HG02840 (cell line): ENCODE measurements around the gene SPECC1L.

ENCODE experiments used
- ATAC-seq: cut with Tn5 transposase; IDR thresholded peaks from one replicate; pipeline ENCODE4 v1.9.1; 2021; ENCODE audit warnings: mild to moderate bottlenecking, moderate library complexity, moderate number of reproducible peaks; ENCODE audit not compliant: unreplicated experiment, low FRiP score

The SPECC1L gene

DNA sequence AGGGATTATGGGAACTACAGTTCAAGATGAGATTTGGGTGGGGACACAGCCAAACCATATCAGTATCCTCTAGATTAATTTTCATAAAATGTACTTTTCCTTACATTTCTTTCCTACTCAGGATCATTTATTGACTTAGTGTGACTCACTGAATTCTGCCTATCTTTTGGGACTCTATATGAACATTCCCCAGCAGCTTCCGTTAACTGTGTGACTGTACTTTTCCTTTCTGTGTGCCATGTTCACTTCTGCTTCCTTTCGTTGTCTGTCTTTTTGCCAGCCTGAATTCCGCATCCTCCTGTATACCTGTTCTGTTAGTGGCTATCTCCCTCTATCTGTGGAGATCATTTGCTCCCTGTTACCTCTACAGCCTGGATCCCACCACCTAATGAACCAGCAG, 48.8 kb downstream of the SPECC1L start:
- ATAC-seq, result no peak

DNA sequence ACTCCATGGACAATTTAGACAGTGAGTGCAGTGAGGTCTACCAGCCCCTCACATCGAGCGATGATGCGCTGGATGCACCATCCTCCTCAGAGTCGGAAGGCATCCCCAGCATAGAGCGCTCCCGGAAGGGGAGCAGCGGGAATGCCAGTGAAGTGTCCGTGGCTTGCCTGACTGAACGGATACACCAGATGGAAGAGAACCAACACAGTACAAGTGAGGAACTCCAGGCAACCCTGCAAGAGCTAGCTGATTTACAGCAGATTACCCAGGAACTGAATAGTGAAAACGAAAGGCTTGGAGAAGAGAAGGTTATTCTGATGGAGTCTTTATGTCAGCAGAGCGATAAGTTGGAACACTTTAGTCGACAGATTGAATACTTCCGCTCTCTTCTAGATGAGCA, 51.4 kb downstream of the SPECC1L start:
- ATAC-seq, result no peak

DNA sequence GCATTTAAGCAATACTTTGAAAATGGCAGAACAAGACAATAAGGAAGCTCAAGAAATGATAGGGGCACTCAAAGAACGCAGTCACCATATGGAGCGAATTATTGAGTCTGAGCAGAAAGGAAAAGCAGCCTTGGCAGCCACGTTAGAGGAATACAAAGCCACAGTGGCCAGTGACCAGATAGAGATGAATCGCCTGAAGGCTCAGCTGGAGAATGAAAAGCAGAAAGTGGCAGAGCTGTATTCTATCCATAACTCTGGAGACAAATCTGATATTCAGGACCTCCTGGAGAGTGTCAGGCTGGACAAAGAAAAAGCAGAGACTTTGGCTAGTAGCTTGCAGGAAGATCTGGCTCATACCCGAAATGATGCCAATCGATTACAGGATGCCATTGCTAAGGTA, 51.9 kb downstream of the SPECC1L start:
- no peak for ATAC-seq

DNA sequence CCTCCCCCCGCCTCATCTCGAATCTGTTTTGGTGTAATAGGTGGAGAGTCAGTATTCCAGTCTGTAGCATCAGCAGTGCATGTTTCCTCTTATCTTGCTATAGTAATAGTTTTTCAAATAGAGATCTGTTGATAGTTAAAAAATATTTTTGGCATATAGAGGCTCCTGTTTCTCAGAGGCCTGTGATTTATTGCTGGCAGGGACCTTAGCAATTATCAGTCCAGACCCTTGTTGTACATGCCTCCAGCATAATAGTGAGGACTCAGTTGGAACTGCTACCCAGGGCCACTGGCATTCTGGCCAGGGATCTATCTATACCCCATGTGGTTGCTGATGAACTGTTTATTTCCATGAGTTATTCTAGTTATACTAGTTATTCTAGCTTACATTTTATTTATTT, 52.6 kb downstream of the SPECC1L start:
- no peak for ATAC-seq

DNA sequence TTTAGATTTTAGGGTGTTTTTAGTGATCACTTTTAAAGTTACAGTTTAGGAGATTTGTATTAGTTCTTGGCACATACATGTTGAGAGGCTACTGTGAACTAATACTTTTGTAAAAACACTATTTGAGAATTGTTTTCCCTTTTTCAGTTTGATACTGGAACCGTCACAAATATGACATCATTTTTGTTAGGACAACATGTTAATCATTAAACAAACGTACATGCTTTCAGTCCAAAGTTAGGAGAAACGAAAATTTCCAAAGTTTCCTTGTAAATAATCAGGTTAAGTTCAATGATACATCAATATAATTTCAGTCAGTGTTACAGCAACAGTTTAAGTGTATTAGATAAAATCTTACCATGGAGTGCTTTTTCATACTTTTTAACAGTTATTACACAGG, 53.1 kb downstream of the SPECC1L start:
- ATAC-seq, result no peak

DNA sequence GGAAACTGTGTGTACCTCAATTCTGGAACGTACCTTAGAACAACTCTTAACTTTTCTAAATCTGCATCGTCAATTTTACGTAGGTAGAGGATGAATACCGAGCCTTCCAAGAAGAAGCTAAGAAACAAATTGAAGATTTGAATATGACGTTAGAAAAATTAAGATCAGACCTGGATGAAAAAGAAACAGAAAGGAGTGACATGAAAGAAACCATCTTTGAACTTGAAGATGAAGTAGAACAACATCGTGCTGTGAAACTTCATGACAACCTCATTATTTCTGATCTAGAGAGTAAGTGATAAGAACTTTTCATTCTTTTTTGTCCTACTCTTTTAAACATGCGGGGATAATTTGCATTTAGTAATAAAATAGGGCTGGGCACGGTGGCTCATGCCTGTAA, 53.5 kb downstream of the SPECC1L start:
- ATAC-seq, result no peak

DNA sequence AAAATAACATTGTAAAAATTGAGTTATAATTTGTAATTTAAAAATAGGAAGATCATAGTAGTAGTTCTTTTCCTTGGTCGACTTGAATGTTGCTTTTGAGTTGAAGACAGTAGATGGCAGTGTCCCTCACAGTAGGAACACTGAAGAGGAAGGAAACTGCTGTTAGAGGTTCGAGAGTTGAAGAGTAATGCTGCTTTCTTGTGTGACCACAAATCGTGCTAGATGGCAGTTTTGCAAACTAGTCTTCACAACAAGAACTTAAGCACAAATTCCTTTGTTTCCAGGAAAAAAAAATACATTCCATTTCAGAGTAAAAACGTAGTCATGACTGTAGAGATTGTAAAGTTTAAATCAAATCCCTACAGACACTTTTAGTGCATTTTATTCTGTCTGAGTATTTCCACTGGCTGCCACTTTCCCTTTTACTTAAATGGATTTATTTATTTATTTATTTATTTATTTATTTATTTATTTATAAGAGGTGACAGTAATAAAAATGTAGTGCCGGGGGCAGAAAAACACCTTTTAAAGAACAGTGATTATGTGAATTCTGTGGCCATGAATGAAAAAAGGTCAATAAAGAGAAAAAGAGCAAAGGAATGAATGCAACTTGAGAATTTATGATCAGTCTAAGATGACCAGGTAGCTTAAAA, 54.6 kb downstream of the SPECC1L start:
- ATAC-seq, result no peak

DNA sequence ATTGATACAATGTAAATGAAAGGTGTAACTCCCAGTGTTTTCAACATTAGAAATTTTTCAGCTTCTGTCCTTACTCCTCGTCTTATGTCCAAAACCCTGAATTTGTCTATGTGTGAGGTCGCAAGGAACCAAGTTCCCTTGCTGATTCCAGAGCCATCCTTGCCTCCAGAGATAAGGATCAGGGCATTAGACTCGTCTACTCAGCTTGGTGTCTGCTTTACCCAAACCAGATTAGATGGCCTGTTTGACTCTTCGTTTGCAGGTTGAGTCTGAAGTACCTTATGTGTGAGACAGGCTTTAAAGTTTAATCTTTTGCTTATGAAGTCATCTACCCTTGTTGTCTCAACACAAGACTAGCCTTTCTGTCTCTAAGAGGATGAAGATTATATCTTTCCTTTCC, 55.6 kb downstream of the SPECC1L start:
- no peak for ATAC-seq

DNA sequence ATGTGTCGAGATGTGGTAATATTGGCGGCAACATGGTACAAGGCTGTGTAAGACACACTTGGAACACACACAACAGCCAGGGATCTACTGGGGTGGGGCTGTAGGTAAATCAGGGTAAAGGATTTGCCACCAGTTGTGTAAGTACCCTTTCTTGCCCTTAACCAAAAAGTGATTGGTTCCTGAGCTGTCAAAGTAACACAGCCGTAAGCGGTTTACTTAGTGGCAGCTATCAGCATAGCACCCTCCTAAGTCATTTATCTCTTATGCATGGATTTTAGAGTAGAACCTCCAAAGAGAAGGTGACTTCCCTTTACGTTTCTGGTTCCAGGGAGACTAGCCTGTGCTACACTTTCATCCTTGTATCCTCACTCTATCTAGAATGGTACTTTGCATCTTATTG, 57.2 kb downstream of the SPECC1L start:
- ATAC-seq, result no peak

DNA sequence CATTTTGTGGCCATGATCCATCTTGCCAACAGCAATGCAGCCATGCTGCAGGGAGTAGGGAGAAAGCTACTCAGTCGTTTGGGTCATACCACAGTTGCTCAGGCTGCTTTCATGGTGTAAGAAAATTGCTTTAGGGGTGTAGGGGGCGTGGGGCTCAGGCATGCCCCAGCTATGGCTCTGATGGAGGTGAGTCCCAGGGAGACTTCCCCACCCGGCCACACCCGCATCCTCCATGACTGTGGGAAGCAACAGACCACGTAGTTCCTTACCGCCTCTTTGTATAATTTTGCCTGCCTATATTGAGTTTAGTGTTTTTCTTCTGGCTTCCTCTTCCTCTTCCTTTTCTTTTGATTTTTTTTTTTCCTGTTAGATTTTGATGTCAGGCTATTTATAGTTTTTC, 58.8 kb downstream of the SPECC1L start:
- no peak for ATAC-seq

DNA sequence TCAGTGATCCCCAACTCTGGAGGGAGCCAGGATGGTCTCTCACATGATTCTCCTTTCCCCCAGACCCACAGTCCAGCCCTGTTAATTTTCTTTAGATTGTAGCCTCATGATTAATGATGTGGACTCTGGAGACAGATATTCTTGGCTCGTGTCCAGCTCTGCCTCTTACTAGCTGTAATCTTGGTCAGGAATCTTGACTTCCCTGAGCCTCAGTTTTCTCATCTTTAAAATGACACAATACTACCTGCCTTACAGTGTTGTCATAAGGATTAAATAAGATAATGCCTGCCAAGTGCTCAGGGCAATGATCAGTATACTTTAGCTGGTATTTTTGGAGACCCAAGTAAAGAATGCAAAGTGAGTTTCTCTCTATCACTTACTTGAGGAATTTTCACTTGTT, 60.0 kb downstream of the SPECC1L start:
- ATAC-seq, result no peak

DNA sequence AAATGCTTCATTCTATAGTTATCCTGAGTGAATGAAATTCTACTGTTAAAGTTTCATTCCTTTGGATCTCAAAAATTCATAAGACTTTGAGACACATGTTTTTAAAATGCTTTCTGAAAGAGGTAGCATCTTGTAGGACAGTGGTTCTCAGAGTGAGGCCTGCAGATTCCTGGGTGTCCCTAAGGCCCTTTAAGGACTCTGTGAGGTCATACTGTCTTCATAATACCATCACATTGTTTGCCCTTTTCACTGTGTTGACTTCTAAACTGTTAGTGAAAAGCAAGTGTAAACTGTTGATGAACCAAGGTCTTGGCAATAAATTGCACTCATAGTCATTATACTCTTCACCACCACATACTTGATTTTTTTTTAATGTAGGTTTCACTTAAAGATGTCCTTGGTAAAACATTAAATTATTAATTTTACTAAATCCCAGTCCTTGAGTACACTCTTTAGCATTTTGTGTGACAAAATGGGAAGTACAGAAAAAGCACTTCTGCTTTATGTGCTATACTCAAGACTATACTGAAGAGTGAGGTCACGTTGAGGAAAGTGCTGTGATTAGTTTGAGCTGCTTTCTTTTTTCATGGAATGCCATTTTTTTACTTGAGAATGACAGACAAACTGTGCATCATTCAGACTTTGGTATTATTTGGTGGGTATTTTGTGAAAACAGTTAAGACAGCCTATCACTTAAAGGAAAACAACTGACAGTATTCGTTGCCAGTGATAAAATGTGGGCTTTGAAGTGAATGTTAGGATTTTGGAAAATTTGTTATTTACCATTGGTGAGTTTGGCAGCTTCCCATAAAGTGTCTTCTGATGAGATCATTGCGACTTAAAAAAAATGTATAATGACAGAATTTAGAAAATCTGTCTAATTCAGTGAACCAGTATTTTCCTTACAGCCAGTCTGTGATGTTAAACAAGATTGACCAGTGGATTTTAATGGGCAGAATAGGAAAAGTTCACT, 61.1 kb downstream of the SPECC1L start:
- ATAC-seq, result no peak

DNA sequence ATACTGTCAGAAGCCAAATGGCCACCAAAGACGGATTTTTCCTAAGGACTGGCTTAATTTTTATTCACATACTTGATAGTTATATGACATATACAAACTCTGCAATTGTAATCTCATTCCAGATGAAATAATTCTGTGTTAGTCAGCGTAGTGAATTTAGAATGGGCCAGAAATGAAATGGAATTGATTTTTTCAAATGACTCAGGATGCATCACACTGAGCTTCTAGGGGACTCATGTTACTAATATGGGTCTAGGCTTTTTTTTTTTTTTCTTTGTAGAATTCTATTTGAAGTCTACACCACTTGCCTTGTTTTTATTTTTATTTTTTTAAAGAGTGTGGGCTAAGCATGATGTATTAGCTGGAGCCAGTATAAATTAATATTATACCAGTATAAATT, 62.7 kb downstream of the SPECC1L start:
- ATAC-seq, result no peak

DNA sequence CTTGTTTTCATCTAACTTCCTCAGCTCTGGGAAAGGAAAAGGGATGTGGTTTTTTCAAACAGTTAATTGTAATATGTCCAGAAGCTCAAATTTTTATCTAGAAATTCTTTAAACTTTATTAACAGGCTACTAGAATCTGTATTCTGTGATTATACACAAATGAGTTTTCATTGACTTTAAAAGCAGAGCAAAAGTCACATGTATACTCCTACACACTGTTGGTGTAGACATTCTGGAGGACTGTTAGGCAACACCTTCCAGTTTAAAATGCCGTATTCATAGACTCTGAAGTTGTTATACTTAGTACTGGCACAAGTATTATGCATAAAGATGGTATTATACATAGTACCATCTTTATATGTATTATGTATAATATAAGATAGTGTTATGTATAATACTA, 64.9 kb downstream of the SPECC1L start:
- no peak for ATAC-seq

DNA sequence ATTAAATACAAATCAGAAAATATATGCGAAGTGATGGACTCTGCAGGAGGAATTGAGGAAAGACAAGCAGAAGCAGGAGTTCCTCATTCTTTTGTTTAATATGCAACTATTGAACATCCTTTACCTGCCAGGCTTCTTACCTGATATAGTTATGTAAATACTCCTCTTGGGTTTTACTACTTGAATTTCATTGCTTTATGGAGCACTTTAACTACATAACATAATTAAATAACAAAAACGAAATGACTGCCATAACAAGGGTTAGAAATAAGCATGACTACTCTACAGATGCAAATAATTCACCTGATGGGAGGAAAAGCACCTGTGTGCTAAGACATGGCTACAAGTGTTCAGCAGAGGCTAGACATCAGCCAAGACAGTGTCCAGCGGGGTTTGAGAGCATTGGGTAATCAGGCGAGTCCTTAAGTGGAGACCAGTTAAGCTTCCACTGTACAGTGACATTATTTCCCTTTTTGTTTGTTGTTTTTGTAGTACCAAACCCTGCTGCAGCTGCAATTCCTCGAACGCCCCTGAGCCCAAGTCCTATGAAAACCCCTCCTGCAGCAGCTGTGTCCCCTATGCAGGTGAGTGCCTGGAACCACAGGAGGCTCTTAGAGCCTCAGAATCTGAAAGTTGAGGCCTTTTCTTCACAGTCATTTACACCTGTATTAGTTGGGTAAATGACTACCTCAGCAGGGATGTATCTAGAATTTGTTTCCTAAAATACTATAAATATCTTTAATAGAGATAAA, 67.4 kb downstream of the SPECC1L start:
- no peak for ATAC-seq

DNA sequence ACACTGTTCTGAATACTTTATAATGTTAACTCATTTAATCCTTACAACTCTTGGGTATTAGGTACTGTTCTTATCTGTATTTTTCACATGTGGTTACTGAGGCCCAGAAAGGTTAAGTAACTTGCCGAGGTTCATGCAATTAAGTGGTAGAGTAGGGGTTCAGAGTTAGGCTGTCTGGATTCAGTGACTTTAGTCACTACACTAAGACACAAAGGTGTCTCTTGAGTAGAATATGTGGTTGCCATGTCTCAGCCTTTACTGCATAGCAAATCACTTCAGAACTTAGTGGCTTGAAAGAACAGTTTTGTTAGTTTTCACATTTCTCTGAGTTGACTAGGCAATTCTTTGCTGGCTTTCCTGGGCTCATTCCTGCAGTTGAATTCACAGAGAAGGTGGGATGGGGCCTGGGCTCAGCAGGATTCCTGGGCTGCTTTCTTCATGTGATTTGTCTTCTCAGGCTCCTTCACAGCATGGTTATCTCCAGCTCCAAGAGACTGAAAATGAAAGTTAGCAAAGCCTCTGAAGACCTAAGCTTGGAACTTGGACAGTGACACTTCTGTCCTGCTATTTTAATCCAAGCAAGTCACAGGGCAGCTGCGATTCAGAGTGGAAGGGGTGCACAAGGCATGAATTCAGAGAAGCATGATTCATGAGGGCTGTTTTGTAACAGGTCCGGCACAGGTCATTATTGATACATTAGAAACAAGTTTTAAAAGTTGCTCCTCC, 68.3 kb downstream of the SPECC1L start:
- no peak for ATAC-seq

DNA sequence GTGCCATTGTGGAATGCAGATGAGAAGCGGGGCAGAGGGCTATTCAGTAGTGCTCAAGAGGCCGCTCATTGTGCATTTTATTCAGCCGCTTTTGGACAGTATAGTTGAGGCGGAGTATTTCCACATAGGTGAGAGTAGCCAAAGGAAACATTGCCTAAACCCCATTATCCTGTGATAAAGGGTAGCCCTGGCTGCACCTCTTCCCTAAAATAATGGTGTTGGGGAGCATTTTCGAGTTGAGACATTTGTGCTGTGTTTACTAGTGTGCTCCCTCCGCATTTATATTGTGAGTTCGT, 68.8 kb downstream of the SPECC1L start:
- no peak for ATAC-seq

DNA sequence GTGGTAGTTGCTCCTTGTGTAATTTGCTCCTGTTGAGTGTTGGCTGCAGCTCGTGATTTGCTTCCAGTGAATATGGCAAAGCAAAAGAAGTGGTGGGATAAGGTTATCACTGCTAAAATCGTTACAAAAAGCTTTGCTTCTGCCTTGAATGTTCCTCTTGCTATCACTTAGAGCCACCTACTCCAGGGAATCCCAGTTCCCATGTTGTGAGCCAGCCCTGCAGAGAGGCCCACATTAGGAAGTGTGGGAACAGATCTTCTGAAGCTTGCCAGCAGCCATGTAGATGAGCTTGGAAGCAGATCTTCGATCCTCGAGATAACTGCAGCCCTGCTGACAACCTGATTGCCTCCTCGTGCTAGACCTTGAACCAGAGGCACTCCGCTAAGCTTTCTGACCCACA, 71.0 kb downstream of the SPECC1L start:
- ATAC-seq, result no peak

DNA sequence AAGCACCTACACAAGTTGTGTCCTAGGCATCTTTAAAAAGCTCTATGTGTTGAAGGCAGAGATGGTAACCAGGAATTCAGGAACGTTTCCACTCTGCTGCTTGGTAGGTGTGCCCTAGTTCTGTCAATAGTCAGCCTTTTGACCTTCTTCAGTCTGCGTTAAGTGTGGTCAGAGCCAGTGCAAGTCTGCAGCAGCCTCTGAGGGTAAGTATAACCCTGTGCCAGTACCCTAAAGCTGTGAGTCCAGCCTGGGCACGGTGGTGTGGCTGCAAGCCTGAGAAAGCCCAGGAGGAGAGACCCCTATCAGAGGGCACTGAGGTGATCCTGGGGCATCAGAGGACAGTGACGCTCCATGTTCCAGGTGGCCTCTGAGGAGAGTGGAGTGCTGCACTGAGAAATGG, 80.0 kb downstream of the SPECC1L start:
- ATAC-seq, result no peak

DNA sequence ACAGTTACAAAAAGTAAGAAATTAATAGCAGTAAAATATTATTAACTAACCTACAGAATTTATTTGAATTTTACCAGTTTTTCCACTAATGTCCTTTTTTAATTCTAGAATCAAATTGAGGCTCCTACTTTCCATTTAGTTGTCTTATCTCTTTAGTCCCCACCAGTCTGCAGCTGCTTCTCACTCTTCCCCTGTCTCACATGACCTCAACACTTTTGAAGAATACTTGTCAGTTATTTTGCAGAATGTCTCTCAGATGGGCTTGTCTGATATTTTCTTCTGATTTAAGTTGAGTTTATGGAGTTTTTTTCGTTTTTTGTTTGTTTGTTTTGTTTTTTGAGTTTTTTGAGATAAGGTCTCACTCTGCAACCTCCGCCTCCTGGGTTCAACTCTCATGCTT, 82.5 kb downstream of the SPECC1L start:
- no peak for ATAC-seq

DNA sequence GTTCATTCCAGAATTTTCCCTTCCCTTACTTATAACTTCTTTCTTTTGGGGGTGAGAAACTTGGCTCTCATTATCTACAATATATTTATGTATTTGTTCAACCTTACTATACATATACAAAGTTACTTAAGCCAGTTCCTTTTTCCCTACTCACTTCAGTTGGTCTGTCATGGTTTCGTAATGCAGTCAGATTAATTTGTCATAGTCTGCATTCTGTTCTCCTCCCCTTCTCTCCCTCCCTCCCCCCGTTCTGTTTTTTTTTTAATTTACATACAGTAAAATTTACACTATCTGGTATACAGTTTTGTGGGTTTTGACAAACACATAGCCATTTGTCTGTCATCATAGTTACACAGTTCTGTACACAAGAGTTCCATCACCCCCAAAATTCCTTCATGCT, 84.9 kb downstream of the SPECC1L start:
- ATAC-seq, result no peak
